Mononuclear cell (primary cell): ENCODE measurements around the gene SLC47A1. TPM values are rescaled to one million over a fixed set of nuclear protein-coding genes. Genes with fewer than 3 reads are reported as not detected.
"Not testable (repeated sequence)": the region's sequence is repeated elsewhere in the genome, so short reads cannot be mapped to it uniquely, and the experiment has no call there.

ENCODE experiments used
- H3K27me3 ChIP-seq: 2 replicates; pipeline ENCODE4 v1.6.0; 2011; ENCODE audit warnings: low read length, control low read depth; ENCODE audit not compliant: insufficient read depth
- H3K4me1 ChIP-seq: 2 replicates; pipeline ENCODE4 v1.5.1; 2011; ENCODE audit warnings: mild to moderate bottlenecking, low read length, control low read depth; ENCODE audit not compliant: insufficient read depth
- H3K4me3 ChIP-seq: 2 replicates; pipeline ENCODE4 v1.5.1; 2011; ENCODE audit warnings: mild to moderate bottlenecking, low read length, moderate library complexity
- H3K9me3 ChIP-seq: 2 replicates; pipeline ENCODE4 v1.5.1; 2011; ENCODE audit warnings: low read depth, mild to moderate bottlenecking, control low read depth, low read length
- total RNA-seq: library from RNA; depleted of rRNA; stranded (reverse); fragments of >200 nt; gene quantifications from one replicate; pipeline ENCODE4 v1.2.3, GENCODE V29; 2012

The SLC47A1 gene
- total RNA-seq, 1 donor = 0.73 TPM

- H3K9me3 ChIP-seq, H3K4me3 ChIP-seq, H3K27me3 ChIP-seq, H3K4me1 ChIP-seq: not testable (repeated sequence)
These were observed 24.3 kb upstream of the SLC47A1 start for GRCh38 chr17:19509281-19509852.

- Histone ChIP-seq H3K4me1 (peaks cover 8% of the 10 kb centered on the region), H3K9me3 (no peaks in the 10 kb centered on the region), H3K27me3 (no peaks in the 10 kb centered on the region), H3K4me3 (no peak overlapping the region)
These were observed 22.8 kb upstream of the SLC47A1 start for GRCh38 chr17:19510903-19511302.

- H3K9me3 ChIP-seq = no peaks in the 10 kb centered on the region
- no peaks in the 10 kb centered on the region for H3K27me3 ChIP-seq
- H3K4me1 ChIP-seq = no peaks in the 10 kb centered on the region
- H3K4me3 ChIP-seq = no peak overlapping the region
These were observed 19.7 kb upstream of the SLC47A1 start for GRCh38 chr17:19513897-19514488.

- H3K27me3 ChIP-seq = no peaks in the 10 kb centered on the region
These were observed 16.0 kb upstream of the SLC47A1 start for GRCh38 chr17:19517699-19518098.

GRCh38 chr17:19519388-19520291 lies 14.0 kb upstream of the SLC47A1 start:
- H3K4me3 ChIP-seq, H3K9me3 ChIP-seq, H3K27me3 ChIP-seq: not testable (repeated sequence)
- peaks cover 27% of the 10 kb centered on the region for H3K4me1 ChIP-seq

More at GRCh38 chr17:19517699-19518098, 16.0 kb upstream of the SLC47A1 start:
- H3K4me3 ChIP-seq = no peak overlapping the region
- no peaks in the 10 kb centered on the region for H3K9me3 ChIP-seq
- H3K4me1 ChIP-seq = peaks cover 27% of the 10 kb centered on the region

GRCh38 chr17:19520641-19521040 lies 13.0 kb upstream of the SLC47A1 start:
- Histone ChIP-seq H3K9me3 (no peaks in the 10 kb centered on the region), H3K4me3 (no peak overlapping the region), H3K4me1 (peaks cover 27% of the 10 kb centered on the region)

GRCh38 chr17:19523690-19524089 lies 10.0 kb upstream of the SLC47A1 start:
- Histone ChIP-seq H3K4me3 (no peak overlapping the region), H3K9me3 (no peaks in the 10 kb centered on the region), H3K4me1 (peaks cover 27% of the 10 kb centered on the region), H3K27me3 (no peaks in the 10 kb centered on the region)

More at GRCh38 chr17:19520641-19521040, 13.0 kb upstream of the SLC47A1 start:
- H3K27me3 ChIP-seq = no peaks in the 10 kb centered on the region

GRCh38 chr17:19526950-19527349 lies 6.7 kb upstream of the SLC47A1 start:
- not testable (repeated sequence) for H3K27me3 ChIP-seq, H3K4me3 ChIP-seq, H3K4me1 ChIP-seq, H3K9me3 ChIP-seq

GRCh38 chr17:19531780-19532501 lies 1.7 kb upstream of the SLC47A1 start:
- peaks cover 18% of the 10 kb centered on the region for H3K27me3 ChIP-seq
- no peaks in the 10 kb centered on the region for H3K9me3 ChIP-seq
- no peak overlapping the region for H3K4me3 ChIP-seq
- H3K4me1 ChIP-seq = peaks cover 20% of the 10 kb centered on the region

GRCh38 chr17:19533036-19533717 lies 477 bp upstream of the SLC47A1 start:
- Histone ChIP-seq H3K4me3 (no peak overlapping the region), H3K27me3 (peaks cover 18% of the 10 kb centered on the region), H3K9me3 (no peaks in the 10 kb centered on the region), H3K4me1 (peaks cover 20% of the 10 kb centered on the region)

- peaks cover 18% of the 10 kb centered on the region for H3K27me3 ChIP-seq
- peaks cover 24% of the 10 kb centered on the region for H3K4me1 ChIP-seq
- H3K4me3 ChIP-seq = no peak overlapping the region
- H3K9me3 ChIP-seq = no peaks in the 10 kb centered on the region
These were observed 1.0 kb downstream of the SLC47A1 start for GRCh38 chr17:19534562-19535149.

- peaks cover 24% of the 10 kb centered on the region for H3K4me1 ChIP-seq
- peaks cover 13% of the 10 kb centered on the region for H3K27me3 ChIP-seq
- no peak overlapping the region for H3K4me3 ChIP-seq
- H3K9me3 ChIP-seq = no peaks in the 10 kb centered on the region
These were observed 3.5 kb downstream of the SLC47A1 start for GRCh38 chr17:19537111-19537510.

- no peak overlapping the region for H3K4me3 ChIP-seq
- H3K4me1 ChIP-seq = peaks cover 19% of the 10 kb centered on the region
- no peaks in the 10 kb centered on the region for H3K9me3 ChIP-seq
- peaks cover 9% of the 10 kb centered on the region for H3K27me3 ChIP-seq
These were observed 4.7 kb downstream of the SLC47A1 start for GRCh38 chr17:19538095-19539039.
